22Rv1 (cell line): ENCODE data around the gene CHADL.

Experiments
- ZFX ChIP-seq: fragments of 450-650 bp; IDR thresholded peaks from 2 replicates; pipeline ENCODE4 v1.6.1; 2017; ENCODE audit warnings: antibody characterized with exemption, borderline replicate concordance
- TF ChIP-seq, protein P1 (sequence below): fragments of 450-650 bp; IDR thresholded peaks from 2 replicates; pipeline ENCODE4 v1.5.1; 2017; ENCODE audit warnings: mild to moderate bottlenecking

DNA sequence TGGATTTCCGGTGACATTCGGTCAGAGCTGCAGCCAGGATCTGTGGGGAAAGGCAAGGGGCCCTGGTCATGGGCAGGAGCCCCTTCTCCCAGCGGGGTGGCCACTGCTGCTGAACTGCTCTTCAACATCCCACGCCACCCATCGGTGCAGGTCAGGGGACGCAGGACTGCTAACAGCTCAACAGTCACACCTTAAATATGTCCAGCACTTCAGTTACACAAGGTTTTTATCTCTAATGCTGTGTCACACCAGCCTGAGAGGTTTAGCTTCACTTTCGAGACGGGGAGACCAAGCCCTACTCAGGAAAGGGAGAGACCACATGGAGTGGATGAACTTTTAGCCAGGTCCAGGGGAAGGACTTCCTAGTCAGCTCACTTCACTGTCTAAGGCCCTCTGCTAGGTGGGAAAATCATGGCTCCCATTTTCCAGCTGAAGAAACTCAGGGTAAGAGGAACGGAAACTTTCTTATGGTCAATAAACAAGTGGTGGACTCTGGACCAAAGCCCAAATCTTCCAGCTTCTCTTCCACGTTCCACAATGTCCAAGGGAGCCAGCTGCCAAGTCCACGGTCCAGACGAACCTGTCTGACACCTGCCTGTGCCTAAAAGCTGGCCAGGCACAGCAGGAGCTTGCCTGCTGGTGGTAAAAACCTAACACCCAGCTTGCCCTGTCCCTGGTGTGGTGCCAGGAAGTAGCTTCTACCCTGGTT is 21.0 kb upstream of the CHADL start:
- TF ChIP-seq, protein P1, sequence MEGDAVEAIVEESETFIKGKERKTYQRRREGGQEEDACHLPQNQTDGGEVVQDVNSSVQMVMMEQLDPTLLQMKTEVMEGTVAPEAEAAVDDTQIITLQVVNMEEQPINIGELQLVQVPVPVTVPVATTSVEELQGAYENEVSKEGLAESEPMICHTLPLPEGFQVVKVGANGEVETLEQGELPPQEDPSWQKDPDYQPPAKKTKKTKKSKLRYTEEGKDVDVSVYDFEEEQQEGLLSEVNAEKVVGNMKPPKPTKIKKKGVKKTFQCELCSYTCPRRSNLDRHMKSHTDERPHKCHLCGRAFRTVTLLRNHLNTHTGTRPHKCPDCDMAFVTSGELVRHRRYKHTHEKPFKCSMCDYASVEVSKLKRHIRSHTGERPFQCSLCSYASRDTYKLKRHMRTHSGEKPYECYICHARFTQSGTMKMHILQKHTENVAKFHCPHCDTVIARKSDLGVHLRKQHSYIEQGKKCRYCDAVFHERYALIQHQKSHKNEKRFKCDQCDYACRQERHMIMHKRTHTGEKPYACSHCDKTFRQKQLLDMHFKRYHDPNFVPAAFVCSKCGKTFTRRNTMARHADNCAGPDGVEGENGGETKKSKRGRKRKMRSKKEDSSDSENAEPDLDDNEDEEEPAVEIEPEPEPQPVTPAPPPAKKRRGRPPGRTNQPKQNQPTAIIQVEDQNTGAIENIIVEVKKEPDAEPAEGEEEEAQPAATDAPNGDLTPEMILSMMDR: no peak
- TF ChIP-seq ZFX: no peak
